CD4-positive, alpha-beta T cell treated with Interleukin-1 beta for 1 hour (primary cell): ENCODE results near the gene CT47B1.
"Not testable (repeated sequence)": the region's sequence is repeated elsewhere in the genome, so short reads cannot be mapped to it uniquely, and the experiment has no call there.

Source experiments
- DNase-seq, 2 donors: peaks; one replicate each; pipeline ENCODE4 v3.0.0-alpha.2; 2020 to 2022

CT47B1 gene

GRCh38 chrX:120875766-120876165 is at the start of gene CT47B1:
Gene CT47B1, minus strand, starts transcription at chrX:120875866. Its CDS starts 196 bp downstream, at chrX:120875670.
- not testable (repeated sequence) for DNase-seq

- DNase-seq, result no peak
Observed at GRCh38 chrX:120874678-120875557, 748 bp downstream of the CT47B1 start.

- no peak for DNase-seq
Observed at GRCh38 chrX:120857240-120857639, 18.4 kb downstream of the CT47B1 start.

DNA sequence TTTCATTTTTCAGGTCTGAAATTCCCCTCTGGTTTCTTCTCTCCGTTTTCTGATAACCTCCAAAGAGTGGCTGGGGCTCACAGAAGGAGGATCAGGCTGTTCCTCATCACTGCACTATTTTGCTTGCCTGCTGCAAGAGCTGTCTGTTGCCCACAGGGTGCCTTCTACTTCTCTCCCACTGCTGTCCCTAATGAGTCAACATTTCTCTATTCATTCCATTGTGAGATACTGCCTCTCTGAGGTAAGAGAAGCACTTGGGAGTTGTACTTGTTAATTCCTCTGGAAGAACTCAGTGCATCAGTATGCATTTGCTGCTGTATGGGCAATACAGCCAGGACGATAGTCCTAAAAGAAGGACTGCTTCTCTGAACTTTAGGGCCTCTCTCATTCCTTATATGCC is 34.8 kb downstream of the CT47B1 start:
- no peak for DNase-seq

GRCh38 chrX:120839491-120839890 is 36.2 kb downstream of the CT47B1 start:
- no peak for DNase-seq

- not testable (repeated sequence) for DNase-seq
Observed at GRCh38 chrX:120827213-120827612, 48.5 kb downstream of the CT47B1 start.

GRCh38 chrX:120825146-120825545 is 50.5 kb downstream of the CT47B1 start:
- no peak for DNase-seq

- DNase-seq, result no peak
Observed at GRCh38 chrX:120824021-120824420, 51.6 kb downstream of the CT47B1 start.

DNA sequence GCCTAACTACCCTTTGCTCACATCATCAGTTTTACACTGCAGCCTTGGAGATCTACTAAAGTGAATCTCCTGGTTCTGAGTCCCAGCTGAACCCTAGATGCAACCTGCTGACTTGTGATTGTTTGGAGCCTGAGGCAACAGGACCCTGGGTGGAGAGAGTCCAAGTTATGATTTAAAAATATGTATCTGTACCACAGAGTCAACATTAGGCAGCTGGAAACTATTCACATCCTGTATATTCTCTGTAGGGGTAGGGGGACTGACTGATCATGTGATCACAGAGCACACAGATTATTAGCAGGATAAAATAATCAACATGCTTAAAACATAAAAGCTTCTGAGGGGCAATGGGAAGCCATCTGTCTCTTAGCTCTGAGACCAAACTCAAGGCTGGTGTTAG is 52.1 kb downstream of the CT47B1 start:
- DNase-seq, result no peak
